CD4-positive, alpha-beta memory T cell (primary cell): Measurements from ENCODE around the gene CFAP46. TPM values are rescaled to one million over a fixed set of nuclear protein-coding genes. Genes with fewer than 3 reads are reported as not detected.

Experiments used
- CTCF ChIA-PET: fragments of 350-600 bp; sonication (Branson Sonifier 250); formaldehyde crosslinking; loops from one replicate; lab custom pipeline; 2021; ENCODE audit warnings: inconsistent platforms; ENCODE audit not compliant: partially characterized antibody; lab: Charles Lee
- POLR2A ChIA-PET: fragments of 350-600 bp; sonication (Branson Sonifier 250); formaldehyde crosslinking; loops from one replicate; lab custom pipeline; 2021; ENCODE audit not compliant: partially characterized antibody; lab: Charles Lee
- DNase-seq, 5 donors: peaks; one replicate each; pipeline versions ENCODE4 v3.0.0 to v3.0.0-alpha.2; 2020 to 2022; ENCODE audit warnings: mixed read lengths in 1 of 5
- H3K27ac ChIP-seq: one replicate; pipeline ENCODE4 v1.7.0; 2013; ENCODE audit warnings: low read depth, low read length
- H3K27me3 ChIP-seq: 2 replicates; pipeline ENCODE4 v1.7.0; 2013; ENCODE audit warnings: mild to moderate bottlenecking, low read length, moderate library complexity; ENCODE audit not compliant: insufficient read depth
- H3K36me3 ChIP-seq: 2 replicates; pipeline ENCODE4 v1.7.0; 2013; ENCODE audit warnings: mild to moderate bottlenecking, low read length, moderate library complexity; ENCODE audit not compliant: insufficient read depth
- H3K4me1 ChIP-seq: 2 replicates; pipeline ENCODE4 v1.7.0; 2013; ENCODE audit warnings: mild to moderate bottlenecking, low read length, moderate library complexity; ENCODE audit not compliant: insufficient read depth
- H3K4me3 ChIP-seq, 2 donors: one replicate each; pipeline ENCODE4 v1.7.0; 2013; ENCODE audit warnings: low read length in 2 of 2, mild to moderate bottlenecking in 1 of 2
- H3K9me3 ChIP-seq, 2 donors: one replicate each; pipeline ENCODE4 v1.7.0; 2013; ENCODE audit warnings: low read length in 2 of 2, control low read depth in 1 of 2; ENCODE audit not compliant: control insufficient read depth in 1 of 2
- H3K27ac Mint-ChIP-seq, 7 donors: one replicate each; pipeline ENCODE4 v1.8.0; 2020 to 2021; ENCODE audit warnings: mixed read lengths in 7 of 7, mild to moderate bottlenecking in 6 of 7, inconsistent platforms in 3 of 7, moderate library complexity in 3 of 7
- H3K27me3 Mint-ChIP-seq, 2 donors: one replicate each; pipeline ENCODE4 v1.8.0; 2020 to 2021; ENCODE audit warnings: mixed read lengths in 2 of 2
- H3K36me3 Mint-ChIP-seq, 2 donors: one replicate each; pipeline ENCODE4 v1.8.0; 2020 to 2021; ENCODE audit warnings: mixed read lengths in 2 of 2, inconsistent platforms in 1 of 2, mild to moderate bottlenecking in 1 of 2
- H3K4me1 Mint-ChIP-seq, 4 donors: one replicate each; pipeline ENCODE4 v1.8.0; 2020 to 2021; ENCODE audit warnings: mixed read lengths in 4 of 4, mild to moderate bottlenecking in 1 of 4
- H3K4me3 Mint-ChIP-seq, 8 donors: one replicate each; pipeline ENCODE4 v1.8.0; 2020 to 2021; ENCODE audit warnings: mixed read lengths in 8 of 8, mild to moderate bottlenecking in 7 of 8, moderate library complexity in 6 of 8, inconsistent platforms in 3 of 8
- H3K9me3 Mint-ChIP-seq, 8 donors: one replicate each; pipeline ENCODE4 v1.8.0; 2020 to 2021; ENCODE audit warnings: mixed read lengths in 8 of 8, mild to moderate bottlenecking in 5 of 8, inconsistent platforms in 3 of 8, moderate library complexity in 1 of 8
- intact Hi-C: fragments of 100-400 bp; cut with micrococcal nuclease; formaldehyde crosslinking; loops from one replicate; pipeline ENCODE4 v1.15.1; 2023
- polyA plus RNA-seq, 2 donors: library from polyadenylated mRNA; unstranded; fragments of 300-500 nt; fragmentation: Illumina TruSeq; gene quantifications; one replicate each; pipeline ENCODE4 v1.2.3, GENCODE V29; 2021
- total RNA-seq, 2 experiments: library from RNA; stranded (reverse); gene quantifications; one replicate each; pipeline ENCODE4 v1.2.3, GENCODE V29; 2021

CFAP46 gene
- total and polyA plus RNA-seq, 4 experiments from 2014 or later = not detected

DNA sequence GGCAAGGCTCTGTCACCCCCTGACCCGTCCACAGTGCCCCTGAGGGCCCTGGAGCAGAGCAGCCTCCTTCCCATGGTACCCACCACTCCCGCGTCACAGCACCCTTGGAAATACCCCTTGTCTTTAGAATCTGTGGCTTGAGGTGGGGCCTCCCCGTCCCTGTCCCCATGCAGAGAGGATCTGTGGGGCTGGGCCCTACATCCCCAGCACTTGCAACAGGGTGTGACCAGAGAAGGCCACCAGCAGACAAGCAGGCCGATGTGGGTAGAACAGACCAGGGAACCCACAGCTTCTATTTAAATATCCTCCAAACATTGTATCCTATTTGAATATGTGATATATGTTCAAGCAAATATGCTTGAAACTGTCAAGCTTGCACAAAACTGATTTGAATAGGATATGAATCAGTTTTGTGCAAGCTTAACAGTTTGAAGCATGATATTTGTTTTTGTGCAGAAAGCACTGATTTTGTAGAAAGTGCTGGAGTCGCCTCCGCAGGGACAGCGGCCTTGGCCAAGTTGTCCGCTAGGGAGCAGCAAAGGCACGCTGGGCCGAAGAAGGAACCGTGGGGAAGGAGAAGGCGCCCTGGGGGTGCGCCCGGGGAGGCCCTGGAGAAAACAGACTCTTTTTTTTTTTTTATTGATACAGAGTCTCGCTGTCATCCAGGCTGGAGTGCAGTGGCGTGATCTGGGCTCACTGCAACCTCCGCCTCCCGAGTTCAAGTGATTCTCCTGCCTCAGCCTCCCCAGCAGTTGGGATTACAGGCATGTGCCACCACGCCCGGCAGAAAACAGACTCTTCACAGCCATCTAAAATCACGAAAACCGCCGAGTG, 2.2 kb downstream of the CFAP46 start:
- Mint-ChIP-seq H3K27me3 (peaks cover 43 to 45% of the 10 kb centered on the region in 2 donors), H3K4me3 (peak overlapping the region in 3 of 8 donors; percentile 17 to 31 (median 30)), H3K27ac (no peak overlapping the region), H3K4me1 (peaks cover 4 to 9% (median 7%) of the 10 kb centered on the region in 4 donors), H3K9me3 (peaks cover 0 to 2% (median 0%) of the 10 kb centered on the region in 8 donors), H3K36me3 (no peaks in the 10 kb centered on the region)
- peaks cover 4% of the 10 kb centered on the region for H3K27me3 ChIP-seq
- H3K27ac ChIP-seq = no peak overlapping the region
- intact Hi-C loops = no loop called here
- H3K36me3 ChIP-seq = no peaks in the 10 kb centered on the region
- H3K4me3 ChIP-seq = no peak overlapping the region
- CTCF ChIA-PET = interaction anchor here (0.7 to 0.9 kb wide), 2 partner anchors 40 to 594 kb away, joined by 3 read pairs; no protein-coding TSS in a partner anchor
- H3K4me1 ChIP-seq = no peaks in the 10 kb centered on the region
- POLR2A ChIA-PET = no interaction called here
- peak in 3 of 5 donors; percentile 12 to 14 (median 13) for DNase-seq
- H3K9me3 ChIP-seq = no peaks in the 10 kb centered on the region

DNA sequence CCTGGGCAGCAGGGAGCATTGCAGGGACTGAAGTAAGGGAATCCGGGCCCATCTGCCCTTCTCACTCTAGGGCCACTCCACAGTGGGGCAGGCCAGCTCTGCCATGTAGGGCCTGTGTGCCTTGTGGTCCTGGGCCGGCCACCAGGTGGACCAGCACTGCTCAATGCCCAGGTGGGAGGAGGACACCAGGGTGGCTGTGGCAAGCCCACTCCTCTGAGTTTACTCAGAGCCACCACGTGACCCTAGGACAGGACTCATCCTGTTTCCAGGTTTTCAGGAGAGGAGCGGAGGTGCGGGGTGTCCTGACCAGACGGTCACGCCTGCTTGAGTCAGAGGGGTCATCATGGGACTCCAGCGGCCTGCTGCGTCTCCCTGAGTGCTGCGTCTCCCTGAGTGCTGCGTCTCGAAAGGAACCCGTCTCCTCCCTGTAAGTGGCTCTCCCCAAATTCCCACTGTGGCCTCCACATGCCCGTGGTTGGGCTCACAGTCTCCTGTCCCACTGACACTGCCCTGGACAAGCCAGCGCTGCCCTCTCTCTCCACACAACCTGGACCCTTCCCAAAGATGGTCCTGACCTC, 2.9 kb downstream of the CFAP46 start:
- Mint-ChIP-seq H3K27me3 (peaks cover 37 to 39% of the 10 kb centered on the region in 2 donors), H3K9me3 (peaks cover 0 to 2% (median 0%) of the 10 kb centered on the region in 8 donors), H3K27ac (no peak overlapping the region), H3K36me3 (no peaks in the 10 kb centered on the region), H3K4me1 (peaks cover 4 to 9% (median 7%) of the 10 kb centered on the region in 4 donors), H3K4me3 (peak overlapping the region in 1 of 8 donors; percentile 15)
- no peaks in the 10 kb centered on the region for H3K9me3 ChIP-seq
- ChIA-PET POLR2A (no interaction called here), CTCF (interaction anchor here (0.9 kb wide), 1 partner anchor 39 kb away, joined by 3 read pairs; no protein-coding TSS in a partner anchor)
- H3K4me1 ChIP-seq = no peaks in the 10 kb centered on the region
- DNase-seq = no peak
- H3K36me3 ChIP-seq = no peaks in the 10 kb centered on the region
- intact Hi-C loops = no loop called here
- H3K27me3 ChIP-seq = peaks cover 4% of the 10 kb centered on the region
- no peak overlapping the region for H3K4me3 ChIP-seq
- no peak overlapping the region for H3K27ac ChIP-seq

DNA sequence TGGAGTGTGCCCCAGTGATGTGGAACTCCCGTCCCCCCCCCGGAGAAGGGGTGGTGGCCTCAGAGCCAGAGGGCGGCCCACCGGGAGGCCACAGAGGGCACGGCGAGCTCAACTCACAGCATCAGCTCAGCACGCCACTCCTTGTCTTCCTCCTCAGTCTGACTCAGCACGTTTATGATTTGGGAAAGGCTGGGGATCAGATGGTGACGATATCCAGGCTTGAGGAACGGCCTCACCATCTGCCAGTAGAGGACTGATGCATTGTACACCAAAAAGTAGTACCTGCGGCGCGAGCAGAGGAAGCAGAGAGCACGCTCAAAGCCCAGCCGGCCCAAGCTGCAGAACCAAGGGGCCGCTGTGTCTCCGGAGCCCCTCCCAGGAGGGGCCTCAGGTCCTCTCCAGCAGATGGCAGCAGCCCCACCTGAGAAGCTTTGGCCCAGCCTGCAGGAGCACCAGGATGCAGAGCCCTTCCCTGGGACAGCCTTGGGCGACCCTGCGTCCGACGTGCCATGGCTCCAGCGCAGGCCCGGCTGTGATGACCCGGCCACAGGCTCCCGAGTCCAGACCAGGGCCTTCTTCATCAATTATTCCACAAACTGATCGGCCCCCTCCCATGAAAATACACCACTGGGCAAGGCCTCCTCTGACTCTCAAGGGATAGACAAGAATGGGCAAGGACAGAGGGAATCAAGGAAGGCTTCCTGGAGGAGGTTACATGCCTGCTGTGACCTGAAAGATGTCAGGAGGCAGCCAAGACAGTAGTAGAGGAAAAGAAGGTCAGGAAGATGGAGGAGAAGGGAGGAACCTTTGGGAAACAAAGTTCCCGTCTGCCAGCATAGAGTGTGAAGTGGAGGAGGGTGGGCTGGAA, 3.7 kb downstream of the CFAP46 start:
- peaks cover 4 to 9% (median 7%) of the 10 kb centered on the region in 4 donors for H3K4me1 Mint-ChIP-seq
- H3K27ac Mint-ChIP-seq = no peak overlapping the region
- no peak overlapping the region for H3K4me3 Mint-ChIP-seq
- Histone ChIP-seq H3K9me3 (no peaks in the 10 kb centered on the region), H3K27me3 (peaks cover 4% of the 10 kb centered on the region), H3K27ac (no peak overlapping the region), H3K4me3 (no peak overlapping the region), H3K4me1 (no peaks in the 10 kb centered on the region), H3K36me3 (no peaks in the 10 kb centered on the region)
- intact Hi-C loops = no loop called here
- peaks cover 0 to 2% (median 0%) of the 10 kb centered on the region in 8 donors for H3K9me3 Mint-ChIP-seq
- H3K36me3 Mint-ChIP-seq = no peaks in the 10 kb centered on the region
- POLR2A ChIA-PET = no interaction called here
- CTCF ChIA-PET = no interaction called here
- peaks cover 31 to 33% of the 10 kb centered on the region in 2 donors for H3K27me3 Mint-ChIP-seq
- DNase-seq = no peak

DNA sequence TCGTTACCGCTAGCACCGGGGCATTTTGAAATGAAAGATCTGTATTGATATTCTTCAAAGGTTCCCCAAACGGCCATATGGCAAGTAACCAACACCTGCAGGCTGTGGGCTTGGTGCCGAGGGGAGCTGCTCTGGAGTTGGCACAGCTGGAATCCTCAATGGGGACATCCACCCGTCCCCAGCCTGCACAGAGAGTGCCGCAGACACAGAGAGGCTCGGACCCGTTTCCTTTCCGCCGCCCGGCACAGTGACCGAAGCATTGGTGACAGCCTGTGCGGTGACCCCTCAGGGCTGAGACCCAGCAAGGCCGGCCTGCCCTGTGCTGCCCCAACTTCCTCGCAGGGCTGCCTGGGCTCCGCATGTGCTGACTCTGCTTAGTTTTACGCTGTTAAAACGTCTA, 4.5 kb downstream of the CFAP46 start:
- no peak overlapping the region for H3K4me3 ChIP-seq
- peaks cover 4% of the 10 kb centered on the region for H3K27me3 ChIP-seq
- Mint-ChIP-seq H3K36me3 (no peaks in the 10 kb centered on the region), H3K4me3 (no peak overlapping the region), H3K27ac (no peak overlapping the region), H3K4me1 (peaks cover 4 to 8% (median 7%) of the 10 kb centered on the region in 4 donors), H3K9me3 (peaks cover 0 to 2% (median 0%) of the 10 kb centered on the region in 8 donors), H3K27me3 (peaks cover 30 to 32% of the 10 kb centered on the region in 2 donors)
- no peak for DNase-seq
- intact Hi-C loops = no loop called here
- H3K36me3 ChIP-seq = no peaks in the 10 kb centered on the region
- ChIA-PET POLR2A (no interaction called here), CTCF (no interaction called here)
- H3K27ac ChIP-seq = no peak overlapping the region
- H3K4me1 ChIP-seq = no peaks in the 10 kb centered on the region
- no peaks in the 10 kb centered on the region for H3K9me3 ChIP-seq

DNA sequence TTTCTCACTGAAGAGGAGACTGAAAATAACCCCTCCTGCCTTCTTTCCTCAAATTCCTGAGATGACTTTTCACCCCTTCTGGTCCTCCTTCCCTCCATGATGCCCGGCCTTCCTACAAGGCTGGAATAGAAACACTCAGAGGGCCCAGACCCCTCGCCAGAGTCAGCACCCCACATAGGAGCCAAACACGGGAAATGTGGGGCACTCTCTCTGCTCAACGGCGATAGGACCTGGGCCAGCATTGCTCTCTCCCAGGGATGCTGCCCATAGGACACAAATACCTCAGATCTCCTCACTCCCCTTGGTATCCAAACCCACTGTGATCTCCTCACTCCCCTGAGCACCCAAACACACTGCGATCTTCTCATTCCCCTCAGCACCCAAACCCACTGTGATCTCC, 7.4 kb downstream of the CFAP46 start:
- no peaks in the 10 kb centered on the region for H3K4me1 ChIP-seq
- intact Hi-C loops = no loop called here
- peaks cover 0 to 3% (median 0%) of the 10 kb centered on the region in 8 donors for H3K9me3 Mint-ChIP-seq
- peaks cover 10 to 13% of the 10 kb centered on the region in 2 donors for H3K27me3 Mint-ChIP-seq
- peaks cover 4% of the 10 kb centered on the region for H3K27me3 ChIP-seq
- H3K36me3 Mint-ChIP-seq = no peaks in the 10 kb centered on the region
- no peaks in the 10 kb centered on the region for H3K36me3 ChIP-seq
- H3K4me3 Mint-ChIP-seq = no peak overlapping the region
- no peak for DNase-seq
- no peak overlapping the region for H3K27ac ChIP-seq
- POLR2A ChIA-PET = no interaction called here
- CTCF ChIA-PET = no interaction called here
- no peaks in the 10 kb centered on the region for H3K9me3 ChIP-seq
- H3K4me1 Mint-ChIP-seq = peaks cover 0 to 4% (median 1%) of the 10 kb centered on the region in 4 donors
- no peak overlapping the region for H3K4me3 ChIP-seq
- no peak overlapping the region for H3K27ac Mint-ChIP-seq

DNA sequence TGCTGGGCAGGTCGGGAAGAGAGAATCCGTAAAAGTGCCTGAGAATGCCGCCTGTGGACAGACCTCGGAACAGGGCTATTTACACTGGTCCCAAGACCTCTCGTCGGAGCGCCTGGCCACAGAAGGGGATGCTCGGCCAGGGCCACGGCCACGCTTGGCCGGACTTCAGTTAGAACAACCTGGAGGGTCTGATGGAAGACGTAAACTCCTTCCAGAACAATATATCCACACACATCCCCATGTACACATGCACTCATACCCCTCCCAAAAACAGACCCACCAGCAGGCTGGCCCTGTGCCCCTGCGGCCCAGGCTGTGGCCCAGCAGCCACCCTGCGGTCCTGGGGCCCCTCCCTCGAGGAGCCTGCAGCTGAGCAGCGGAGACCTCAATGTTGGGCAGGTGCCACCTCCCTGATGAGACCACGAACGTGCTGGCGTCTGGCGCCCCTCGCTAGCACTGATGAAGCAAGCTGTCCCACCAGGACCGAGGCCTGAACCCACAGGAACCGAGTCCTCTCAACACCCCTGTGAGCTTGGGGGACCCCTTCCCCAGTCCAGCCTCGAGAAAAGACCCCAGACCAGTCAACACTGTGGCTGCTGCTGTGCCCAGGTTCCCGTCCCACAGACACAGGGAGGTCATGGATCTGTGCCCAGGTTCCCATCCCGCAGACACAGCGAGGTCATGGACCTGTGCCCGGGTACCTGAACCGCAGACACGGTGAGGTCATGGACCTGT, 8.9 kb downstream of the CFAP46 start:
- intact Hi-C loops = no loop called here
- H3K9me3 ChIP-seq = no peaks in the 10 kb centered on the region
- peaks cover 0 to 4% (median 1%) of the 10 kb centered on the region in 4 donors for H3K4me1 Mint-ChIP-seq
- no peaks in the 10 kb centered on the region for H3K36me3 Mint-ChIP-seq
- no peaks in the 10 kb centered on the region for H3K4me1 ChIP-seq
- peaks cover 0 to 3% (median 0%) of the 10 kb centered on the region in 8 donors for H3K9me3 Mint-ChIP-seq
- DNase-seq = no peak
- H3K36me3 ChIP-seq = no peaks in the 10 kb centered on the region
- H3K4me3 ChIP-seq = no peak overlapping the region
- peaks cover 2 to 4% of the 10 kb centered on the region in 2 donors for H3K27me3 Mint-ChIP-seq
- no peak overlapping the region for H3K27ac ChIP-seq
- H3K27ac Mint-ChIP-seq = no peak overlapping the region
- CTCF ChIA-PET = no interaction called here
- POLR2A ChIA-PET = no interaction called here
- H3K27me3 ChIP-seq = no peaks in the 10 kb centered on the region
- H3K4me3 Mint-ChIP-seq = no peak overlapping the region
